A673 (cell line): Measurements from ENCODE around the gene MMP28. TPM values are rescaled to one million over a fixed set of nuclear protein-coding genes. Genes with fewer than 3 reads are reported as not detected.

Experiments
- BruUV-seq: library from RNA; stranded (reverse); fragments of 400-500 nt; replicated peaks from 2 replicates; lab custom pipeline; 2021; lab: Mats Ljungman, UMichigan
- CTCF ChIA-PET: fragments of 300-600 bp; sonication (Branson Sonifier 250); formaldehyde crosslinking; loops from one replicate; lab custom pipeline; 2022; ENCODE audit warnings: antibody characterized with exemption; lab: Charles Lee
- POLR2A ChIA-PET: fragments of 300-600 bp; sonication (Branson Sonifier 250); formaldehyde crosslinking; loops from one replicate; lab custom pipeline; 2022; ENCODE audit warnings: antibody characterized with exemption; ENCODE audit not compliant: low non-redundant PET; lab: Charles Lee
- DNase-seq: peaks from one replicate; pipeline ENCODE4 v3.0.0-alpha.2; 2015; ENCODE audit warnings: low spot score
- H3K27ac ChIP-seq: fragments of 200-600 bp; sonication (generic); 2 replicates; pipeline ENCODE4 v1.5.1; 2016; ENCODE audit warnings: mixed run types, low read depth, mild to moderate bottlenecking, mixed read lengths, antibody characterized with exemption, low read length; ENCODE audit not compliant: poor library complexity, severe bottlenecking
- H3K27me3 ChIP-seq: fragments of 200-600 bp; sonication (generic); replicated peaks from 2 replicates; pipeline ENCODE4 v1.6.1; 2017; ENCODE audit warnings: mixed run types, low read depth, mild to moderate bottlenecking, mixed read lengths, antibody characterized with exemption, low read length; ENCODE audit not compliant: insufficient read depth, poor library complexity
- H3K36me3 ChIP-seq: fragments of 200-600 bp; sonication (generic); 2 replicates; pipeline ENCODE4 v1.6.1; 2016; ENCODE audit warnings: mixed run types, mild to moderate bottlenecking, mixed read lengths, antibody characterized with exemption, low read length; ENCODE audit not compliant: insufficient read depth, poor library complexity, severe bottlenecking
- H3K4me1 ChIP-seq: fragments of 200-600 bp; sonication (generic); 2 replicates; pipeline ENCODE4 v1.6.1; 2017; ENCODE audit warnings: mixed run types, mild to moderate bottlenecking, mixed read lengths, antibody characterized with exemption, low read length; ENCODE audit not compliant: insufficient read depth, poor library complexity, severe bottlenecking
- H3K4me3 ChIP-seq: fragments of 200-600 bp; sonication (generic); 2 replicates; pipeline ENCODE4 v1.5.1; 2016; ENCODE audit warnings: low read depth, mixed run types, mild to moderate bottlenecking, mixed read lengths, low read length; ENCODE audit not compliant: poor library complexity, severe bottlenecking
- H3K9me3 ChIP-seq: fragments of 200-600 bp; sonication (generic); 2 replicates; pipeline ENCODE4 v1.6.1; 2016; ENCODE audit warnings: mixed run types, low read depth, mild to moderate bottlenecking, mixed read lengths, antibody characterized with exemption, low read length; ENCODE audit not compliant: poor library complexity, severe bottlenecking
- EZH2 ChIP-seq: fragments of 200-600 bp; sonication (generic); IDR thresholded peaks from 2 replicates; pipeline ENCODE4 v1.6.1; 2017; ENCODE audit warnings: borderline replicate concordance, low read depth, mild to moderate bottlenecking, mixed read lengths, antibody characterized with exemption, low read length; ENCODE audit not compliant: poor library complexity, severe bottlenecking
- intact Hi-C: fragments of 100-400 bp; cut with micrococcal nuclease; formaldehyde crosslinking; loops from one replicate; pipeline ENCODE4 v1.10.0; 2022; ENCODE audit not compliant: unreplicated experiment
- total RNA-seq: library from RNA; stranded (reverse); gene quantifications from 2 replicates; pipeline ENCODE4 v1.2.3, GENCODE V29; 2021
- TF ChIP-seq, protein P1 (sequence below): fragments of 300-800, 200-600 bp; sonication (generic); conservative IDR thresholded peaks from 2 replicates; pipeline ENCODE4 v1.5.1; 2017; ENCODE audit warnings: low read depth, mild to moderate bottlenecking, antibody characterized with exemption, low read length, moderate library complexity, mixed read lengths

Gene MMP28
- total RNA-seq, 1 experiment from 2014 or later: not detected

DNA sequence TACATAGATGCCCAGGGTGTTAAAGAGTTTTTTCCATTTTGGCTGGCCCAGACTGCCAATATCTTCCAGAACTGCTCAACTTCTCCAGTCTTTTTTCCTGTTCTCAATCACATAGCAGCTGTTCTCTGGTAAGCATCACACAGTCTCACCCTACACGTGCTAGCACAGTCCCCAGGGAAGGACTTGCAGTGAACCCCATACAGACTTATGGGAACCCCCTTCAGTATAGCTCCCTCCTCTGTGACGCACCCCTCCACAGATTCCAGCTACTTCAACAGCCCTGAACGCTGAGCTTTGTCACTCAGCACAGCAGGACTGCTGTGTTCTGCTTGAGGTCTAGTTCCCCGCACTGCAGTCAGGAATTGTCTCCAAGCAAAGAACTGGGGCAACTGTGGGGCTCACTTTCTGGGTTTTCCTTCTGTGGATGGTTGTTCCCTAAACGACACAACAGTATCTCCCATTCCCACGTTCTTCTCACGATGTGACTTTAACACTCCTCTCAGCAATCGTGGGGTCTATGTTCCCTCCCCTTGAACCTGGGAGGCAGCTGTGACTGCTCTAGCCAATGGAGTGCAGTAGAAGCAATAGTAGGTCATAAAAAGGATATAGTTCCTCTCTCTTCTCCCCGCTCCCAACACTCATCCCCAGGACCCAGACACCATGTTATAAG is 3.6 kb downstream of the MMP28 start:
- no peaks in the 10 kb centered on the region for H3K27me3 ChIP-seq
- no peaks in the 10 kb centered on the region for H3K9me3 ChIP-seq
- no TSS peak for BruUV-seq
- no peak overlapping the region for H3K27ac ChIP-seq
- POLR2A ChIA-PET: no interaction called here
- no peak overlapping the region for H3K4me3 ChIP-seq
- H3K4me1 ChIP-seq: no peaks in the 10 kb centered on the region
- CTCF ChIA-PET: no interaction called here
- TF ChIP-seq, protein P1, sequence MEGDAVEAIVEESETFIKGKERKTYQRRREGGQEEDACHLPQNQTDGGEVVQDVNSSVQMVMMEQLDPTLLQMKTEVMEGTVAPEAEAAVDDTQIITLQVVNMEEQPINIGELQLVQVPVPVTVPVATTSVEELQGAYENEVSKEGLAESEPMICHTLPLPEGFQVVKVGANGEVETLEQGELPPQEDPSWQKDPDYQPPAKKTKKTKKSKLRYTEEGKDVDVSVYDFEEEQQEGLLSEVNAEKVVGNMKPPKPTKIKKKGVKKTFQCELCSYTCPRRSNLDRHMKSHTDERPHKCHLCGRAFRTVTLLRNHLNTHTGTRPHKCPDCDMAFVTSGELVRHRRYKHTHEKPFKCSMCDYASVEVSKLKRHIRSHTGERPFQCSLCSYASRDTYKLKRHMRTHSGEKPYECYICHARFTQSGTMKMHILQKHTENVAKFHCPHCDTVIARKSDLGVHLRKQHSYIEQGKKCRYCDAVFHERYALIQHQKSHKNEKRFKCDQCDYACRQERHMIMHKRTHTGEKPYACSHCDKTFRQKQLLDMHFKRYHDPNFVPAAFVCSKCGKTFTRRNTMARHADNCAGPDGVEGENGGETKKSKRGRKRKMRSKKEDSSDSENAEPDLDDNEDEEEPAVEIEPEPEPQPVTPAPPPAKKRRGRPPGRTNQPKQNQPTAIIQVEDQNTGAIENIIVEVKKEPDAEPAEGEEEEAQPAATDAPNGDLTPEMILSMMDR: no peak
- TF ChIP-seq EZH2: no peak
- DNase-seq: no peak
- intact Hi-C loops: no loop called here
- H3K36me3 ChIP-seq: no peaks in the 10 kb centered on the region

DNA sequence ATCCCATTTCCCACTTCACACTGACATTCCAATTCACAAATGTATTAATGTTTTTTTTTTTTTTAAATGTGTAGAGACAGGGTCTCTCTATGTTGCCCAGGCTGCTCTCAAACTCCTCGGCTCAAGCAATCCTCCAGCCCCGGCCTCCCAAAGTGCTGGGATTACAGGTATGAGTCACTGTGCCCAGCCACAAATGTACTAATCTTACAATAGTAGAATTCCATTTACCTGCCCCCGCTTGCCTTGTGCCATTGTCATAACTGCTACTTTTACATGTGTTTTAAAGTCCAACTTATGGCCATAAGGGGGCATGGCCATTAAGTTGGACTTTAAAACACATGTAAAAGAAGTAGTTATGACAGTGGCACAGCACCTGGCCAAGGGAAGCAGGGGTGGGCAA is 4.6 kb downstream of the MMP28 start:
- H3K4me3 ChIP-seq: no peak overlapping the region
- no peak for TF ChIP-seq EZH2
- TF ChIP-seq, protein P1: no peak
- no peak for DNase-seq
- no peaks in the 10 kb centered on the region for H3K27me3 ChIP-seq
- H3K9me3 ChIP-seq: no peaks in the 10 kb centered on the region
- no peak overlapping the region for H3K27ac ChIP-seq
- CTCF ChIA-PET: no interaction called here
- no peaks in the 10 kb centered on the region for H3K36me3 ChIP-seq
- intact Hi-C loops: no loop called here
- BruUV-seq: no TSS peak
- H3K4me1 ChIP-seq: no peaks in the 10 kb centered on the region
- POLR2A ChIA-PET: no interaction called here

DNA sequence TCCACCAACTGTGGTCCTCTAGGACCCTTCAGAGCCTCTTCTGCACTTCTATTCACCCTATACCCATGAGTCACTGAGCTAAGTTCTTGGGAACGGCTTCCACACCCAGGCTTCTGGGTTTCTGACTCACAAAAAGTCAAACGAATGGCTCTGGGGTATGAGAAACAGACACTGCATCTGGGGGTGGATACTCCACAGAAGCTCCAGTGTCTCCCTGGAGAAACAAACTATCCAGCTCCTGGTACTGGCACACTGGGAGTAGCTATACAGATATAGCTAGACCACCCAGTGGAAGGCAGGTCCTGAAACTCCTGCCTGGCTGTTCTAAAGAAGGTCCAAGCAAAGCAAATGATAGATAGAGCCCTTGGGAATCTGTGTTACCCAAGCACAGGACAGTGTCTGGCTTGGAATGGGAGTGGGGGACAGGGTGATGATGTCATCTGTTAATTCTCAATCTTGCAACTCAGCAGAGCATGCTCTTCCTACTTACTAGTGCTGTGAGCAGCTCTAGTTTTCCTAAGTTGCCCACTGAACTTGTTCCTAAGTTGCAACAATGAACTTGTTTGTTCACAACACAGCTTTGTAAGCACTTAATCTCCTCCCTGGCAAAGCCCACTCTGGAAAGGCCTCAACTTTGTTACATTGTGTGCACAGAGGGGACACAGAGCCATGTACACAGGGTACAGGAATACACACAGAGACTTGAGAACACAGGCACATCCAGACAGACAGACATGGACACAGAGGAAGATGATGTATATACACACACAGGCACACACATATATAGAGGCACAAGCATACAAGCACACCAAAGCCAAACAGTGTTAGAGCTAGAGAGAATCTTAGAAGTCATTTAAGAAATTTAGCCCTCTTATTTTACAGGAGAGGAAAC is 6.7 kb downstream of the MMP28 start:
- intact Hi-C loops: no loop called here
- Histone ChIP-seq H3K36me3 (no peaks in the 10 kb centered on the region), H3K9me3 (no peaks in the 10 kb centered on the region), H3K4me3 (no peak overlapping the region), H3K4me1 (no peaks in the 10 kb centered on the region), H3K27me3 (no peaks in the 10 kb centered on the region), H3K27ac (no peak overlapping the region)
- POLR2A ChIA-PET: no interaction called here
- CTCF ChIA-PET: no interaction called here
- DNase-seq: no peak
- TF ChIP-seq, protein P1: no peak
- TF ChIP-seq EZH2: no peak
- no TSS peak for BruUV-seq
